HG02763 (cell line): ENCODE measurements around the gene PTPN1.

Source experiments
- ATAC-seq: cut with Tn5 transposase; IDR thresholded peaks from one replicate; pipeline ENCODE4 v1.9.1; 2021; ENCODE audit warnings: mild to moderate bottlenecking, moderate library complexity; ENCODE audit not compliant: unreplicated experiment

Gene PTPN1

GRCh38 chr20:50628853-50629669 is 118.9 kb downstream of the PTPN1 start:
- ATAC-seq = no peak

- ATAC-seq = no peak
These were observed 119.5 kb downstream of the PTPN1 start for GRCh38 chr20:50629670-50630045.

- ATAC-seq = no peak
These were observed 120.5 kb downstream of the PTPN1 start for GRCh38 chr20:50630578-50631263.

GRCh38 chr20:50632236-50632635 is 122.1 kb downstream of the PTPN1 start:
- ATAC-seq = no peak

GRCh38 chr20:50632701-50633100 is 122.5 kb downstream of the PTPN1 start:
- no peak for ATAC-seq

GRCh38 chr20:50633361-50633760 is 123.2 kb downstream of the PTPN1 start:
- no peak for ATAC-seq

- no peak for ATAC-seq
These were observed 124.0 kb downstream of the PTPN1 start for GRCh38 chr20:50634191-50634590.
